KOPT-K1 (cell line): Measurements from ENCODE around the gene TCF7L1.
"Not testable (repeated sequence)": the region's sequence is repeated elsewhere in the genome, so short reads cannot be mapped to it uniquely, and the experiment has no call there.

Experiments used
- H3K27ac ChIP-seq: fragments of 200-600 bp; sonication (generic); 2 replicates; pipeline ENCODE4 v1.5.1; 2016; ENCODE audit warnings: antibody characterized with exemption, mild to moderate bottlenecking, low read depth, low read length; ENCODE audit not compliant: poor library complexity, severe bottlenecking
- H3K36me3 ChIP-seq: fragments of 200-600 bp; sonication (generic); 2 replicates; pipeline ENCODE4 v1.5.1; 2017; ENCODE audit warnings: antibody characterized with exemption, mild to moderate bottlenecking, low read length, moderate library complexity; ENCODE audit not compliant: insufficient read depth
- H3K9me3 ChIP-seq: fragments of 200-600 bp; sonication (generic); 2 replicates; pipeline ENCODE4 v1.5.1; 2017; ENCODE audit warnings: antibody characterized with exemption, low read length, mild to moderate bottlenecking; ENCODE audit not compliant: insufficient read depth, poor library complexity, severe bottlenecking

The TCF7L1 gene

DNA sequence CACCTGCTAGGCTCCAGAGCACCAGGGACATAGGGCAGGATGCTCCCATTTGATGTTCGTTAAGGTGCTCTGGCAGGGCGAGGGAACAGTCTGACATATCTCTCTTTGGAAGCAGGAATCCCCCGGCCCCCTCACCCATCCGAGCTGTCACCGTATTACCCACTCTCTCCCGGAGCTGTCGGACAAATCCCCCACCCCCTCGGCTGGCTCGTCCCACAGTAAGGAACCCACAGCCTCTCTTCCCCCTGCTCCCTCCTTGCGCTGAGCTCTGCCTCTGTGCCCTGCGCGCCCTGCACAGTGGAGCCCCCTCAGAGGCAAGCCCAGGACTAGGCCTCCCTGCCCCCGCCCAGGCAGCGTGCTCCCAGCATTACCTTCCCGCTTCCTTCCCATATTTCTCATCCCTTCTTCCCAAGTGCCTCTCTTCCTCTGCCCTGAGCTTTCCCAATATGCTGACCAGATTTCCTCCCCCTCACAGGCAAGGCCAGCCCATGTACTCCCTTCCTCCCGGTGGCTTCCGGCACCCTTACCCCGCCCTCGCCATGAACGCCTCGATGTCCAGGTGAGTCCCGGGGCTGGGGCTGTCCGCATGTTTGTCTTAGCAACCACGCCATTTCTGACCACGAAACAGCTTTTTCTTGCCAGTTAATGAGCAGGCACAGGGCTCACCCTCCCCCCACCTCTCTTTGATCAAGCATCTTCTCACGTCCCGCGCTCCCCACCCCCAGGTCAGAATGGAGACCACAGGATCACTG is 170.8 kb downstream of the TCF7L1 start:
- H3K36me3 ChIP-seq = no peaks in the 10 kb centered on the region
- H3K9me3 ChIP-seq = no peaks in the 10 kb centered on the region
- H3K27ac ChIP-seq = no peak overlapping the region

DNA sequence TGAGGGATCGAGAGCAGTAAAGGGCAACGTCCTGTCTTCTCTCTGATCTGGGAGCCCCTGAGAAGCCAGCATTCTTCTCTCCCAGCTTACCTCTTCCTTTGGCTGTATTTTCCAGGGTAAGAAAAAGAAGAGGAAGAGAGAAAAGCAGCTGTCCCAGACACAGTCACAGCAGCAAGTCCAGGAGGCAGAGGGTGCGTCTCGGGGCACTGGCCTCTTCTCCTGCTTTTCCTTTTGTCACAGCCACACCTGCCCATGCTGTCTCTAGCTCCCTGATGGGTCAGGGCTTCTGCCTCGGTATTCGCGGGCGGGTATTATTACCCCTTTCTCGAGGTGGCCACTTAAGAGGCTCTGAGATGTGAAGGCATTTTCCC is 174.3 kb downstream of the TCF7L1 start:
- Histone ChIP-seq H3K27ac (no peak overlapping the region), H3K36me3 (no peaks in the 10 kb centered on the region; the same call in 1 of the 2 replicates), H3K9me3 (no peaks in the 10 kb centered on the region)

DNA sequence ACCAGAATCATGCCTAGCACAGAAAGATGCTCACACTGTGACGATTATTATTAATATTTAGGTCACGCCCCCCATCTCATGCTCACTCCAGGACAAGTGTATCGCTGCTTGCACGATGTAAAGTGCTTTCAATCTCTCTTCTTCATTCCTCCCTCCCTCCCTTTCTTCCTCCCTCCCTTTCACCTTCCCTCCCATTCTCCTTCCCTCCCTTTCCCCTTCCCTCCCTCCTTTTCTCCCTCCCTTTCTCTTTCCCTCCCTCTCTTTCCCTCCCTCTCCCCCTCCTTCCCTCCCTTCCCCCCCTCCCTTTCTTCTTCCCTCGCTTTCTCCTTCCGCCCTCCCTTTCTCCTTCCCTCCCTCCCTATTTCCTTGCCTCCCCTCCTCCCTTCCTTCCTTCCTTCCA is 175.0 kb downstream of the TCF7L1 start:
- H3K27ac ChIP-seq = no peak overlapping the region
- H3K9me3 ChIP-seq = no peaks in the 10 kb centered on the region
- H3K36me3 ChIP-seq = no peaks in the 10 kb centered on the region; the same call in 1 of the 2 replicates

DNA sequence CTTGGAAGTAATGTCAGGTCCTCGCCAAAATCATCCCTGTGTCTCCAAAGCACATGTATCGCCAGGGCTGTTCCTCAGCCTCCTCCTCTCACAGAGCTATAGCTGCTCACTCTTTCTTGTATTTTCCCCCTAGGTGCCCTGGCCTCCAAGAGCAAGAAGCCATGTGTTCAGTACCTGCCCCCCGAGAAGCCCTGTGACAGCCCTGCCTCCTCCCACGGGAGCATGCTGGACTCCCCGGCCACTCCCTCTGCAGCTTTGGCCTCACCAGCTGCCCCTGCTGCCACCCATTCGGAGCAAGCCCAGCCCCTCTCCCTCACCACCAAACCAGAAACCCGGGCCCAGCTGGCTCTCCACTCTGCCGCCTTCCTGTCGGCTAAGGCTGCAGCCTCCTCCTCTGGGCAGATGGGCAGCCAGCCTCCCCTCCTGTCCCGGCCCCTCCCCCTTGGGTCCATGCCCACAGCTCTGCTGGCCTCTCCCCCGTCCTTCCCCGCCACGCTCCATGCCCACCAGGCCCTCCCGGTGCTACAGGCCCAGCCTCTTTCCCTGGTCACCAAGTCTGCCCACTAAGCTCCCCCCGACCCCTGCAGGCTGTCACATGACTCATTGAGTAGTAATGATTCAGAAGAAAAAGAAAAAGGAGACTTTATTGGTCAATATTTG is 175.8 kb downstream of the TCF7L1 start:
- Histone ChIP-seq H3K9me3 (no peaks in the 10 kb centered on the region), H3K27ac (no peak overlapping the region), H3K36me3 (peaks cover 6% of the 10 kb centered on the region)

DNA sequence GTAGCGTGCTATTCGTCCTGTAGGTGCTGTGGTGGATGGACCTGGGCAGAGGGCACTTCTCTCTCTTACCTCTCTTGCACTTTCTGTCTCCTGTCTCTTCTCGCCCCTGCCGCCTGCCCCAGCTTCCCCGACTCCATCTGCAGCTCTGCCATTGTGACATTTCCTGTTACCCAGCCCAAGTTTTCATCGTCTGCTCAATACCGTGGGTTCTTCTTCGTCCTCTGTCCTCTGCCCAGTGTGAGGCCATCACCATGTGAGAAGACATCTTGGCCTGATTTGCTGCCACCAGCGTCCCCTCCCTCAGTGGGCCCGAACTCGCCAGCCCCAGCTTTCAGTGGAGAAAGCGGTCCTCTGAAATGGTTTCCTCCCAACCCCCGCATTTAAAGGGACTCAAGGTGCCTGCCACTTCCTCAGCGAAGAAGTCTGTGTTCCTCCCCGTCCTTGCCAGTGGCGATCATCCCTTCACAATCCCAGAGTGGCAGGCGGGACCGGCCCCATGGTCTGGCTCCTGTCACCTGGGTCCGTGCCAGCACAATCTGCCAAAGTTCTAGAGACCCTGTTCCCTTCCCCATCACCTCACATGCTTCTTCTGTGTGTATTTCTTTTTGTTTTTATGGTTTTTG is 176.6 kb downstream of the TCF7L1 start:
- Histone ChIP-seq H3K9me3 (no peaks in the 10 kb centered on the region), H3K36me3 (peaks cover 14% of the 10 kb centered on the region), H3K27ac (no peak overlapping the region)

DNA sequence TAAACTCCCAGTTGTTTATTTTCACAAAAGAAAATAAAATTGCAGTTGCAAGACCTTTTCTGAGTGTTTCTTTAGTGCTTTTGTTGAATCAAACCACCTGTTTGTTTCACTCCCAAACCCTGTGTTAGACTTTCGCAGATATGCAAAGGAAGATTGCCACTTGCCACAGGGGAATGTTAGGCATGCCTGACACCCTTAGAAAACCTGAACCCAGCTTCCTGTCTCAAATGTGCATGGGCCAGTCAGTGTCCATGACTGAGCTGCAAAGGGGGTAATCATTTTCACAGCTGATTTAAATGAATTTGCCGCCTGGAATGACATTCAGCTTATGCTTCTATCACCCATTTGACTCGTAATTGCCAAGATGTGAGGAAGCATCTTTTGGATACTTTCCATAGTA is 177.1 kb downstream of the TCF7L1 start:
- Histone ChIP-seq H3K9me3 (no peaks in the 10 kb centered on the region), H3K27ac (no peak overlapping the region), H3K36me3 (peaks cover 19% of the 10 kb centered on the region)

DNA sequence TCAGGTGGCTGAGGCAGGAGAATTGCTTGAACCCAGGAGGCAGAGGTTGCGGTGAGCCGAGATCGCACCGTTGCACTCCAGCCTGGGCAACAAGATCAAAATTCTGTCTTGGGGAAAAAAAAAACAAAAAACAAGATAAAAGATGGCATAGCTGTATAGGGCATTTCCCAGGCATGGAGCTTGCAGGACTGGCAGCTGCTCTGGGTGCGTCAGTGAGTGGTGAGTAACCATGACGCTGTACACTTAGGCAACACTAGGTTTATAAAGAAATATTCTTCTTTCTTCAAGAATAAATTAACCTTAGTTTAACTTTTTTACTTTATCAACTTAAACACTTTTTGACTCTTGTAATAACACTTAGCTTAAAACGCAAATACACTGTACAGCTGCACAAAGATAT is 179.2 kb downstream of the TCF7L1 start:
- no peak overlapping the region for H3K27ac ChIP-seq
- no peaks in the 10 kb centered on the region for H3K9me3 ChIP-seq
- H3K36me3 ChIP-seq = peaks cover 36% of the 10 kb centered on the region

DNA sequence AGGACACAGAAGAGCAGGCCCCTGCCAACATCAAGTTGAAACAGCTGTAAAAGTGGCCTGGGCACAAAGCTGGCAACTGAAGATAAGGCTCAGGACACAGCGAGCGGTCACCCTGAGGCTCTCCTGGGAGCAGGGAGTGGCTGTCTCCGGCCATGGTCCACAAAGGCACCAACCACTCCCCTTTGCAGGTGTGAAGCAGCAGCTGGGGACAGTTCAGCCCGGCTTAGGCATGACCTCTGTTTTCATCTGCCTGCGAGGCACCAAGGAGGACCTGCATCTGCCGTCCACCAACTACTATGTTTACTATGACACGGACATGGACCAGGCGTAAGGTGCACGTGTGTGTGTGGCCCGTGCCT is 181.7 kb downstream of the TCF7L1 start:
- H3K27ac ChIP-seq = no peak overlapping the region
- no peaks in the 10 kb centered on the region for H3K9me3 ChIP-seq
- H3K36me3 ChIP-seq = peaks cover 56% of the 10 kb centered on the region

DNA sequence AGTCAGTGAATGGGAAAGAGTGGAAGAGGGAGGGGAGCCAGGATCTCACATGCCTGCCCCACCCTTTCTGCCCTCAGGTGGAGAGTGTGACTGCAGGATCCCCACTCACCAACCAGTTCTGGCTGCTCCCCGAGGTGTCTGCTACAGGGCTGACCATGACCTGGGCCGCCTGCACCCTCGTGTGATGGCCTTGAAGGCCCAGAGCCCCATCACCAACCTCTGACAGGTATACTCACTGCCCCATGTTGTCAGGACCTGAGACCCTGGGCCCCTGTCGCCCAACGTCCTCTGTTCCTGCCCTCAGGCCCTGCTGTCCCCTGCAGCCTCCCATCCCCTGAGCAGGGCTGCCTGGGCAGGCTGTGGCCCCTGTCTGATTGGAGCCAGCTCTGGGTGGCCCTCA is 182.7 kb downstream of the TCF7L1 start:
- H3K9me3 ChIP-seq, H3K27ac ChIP-seq: not testable (repeated sequence)
- H3K36me3 ChIP-seq = peaks cover 67% of the 10 kb centered on the region

DNA sequence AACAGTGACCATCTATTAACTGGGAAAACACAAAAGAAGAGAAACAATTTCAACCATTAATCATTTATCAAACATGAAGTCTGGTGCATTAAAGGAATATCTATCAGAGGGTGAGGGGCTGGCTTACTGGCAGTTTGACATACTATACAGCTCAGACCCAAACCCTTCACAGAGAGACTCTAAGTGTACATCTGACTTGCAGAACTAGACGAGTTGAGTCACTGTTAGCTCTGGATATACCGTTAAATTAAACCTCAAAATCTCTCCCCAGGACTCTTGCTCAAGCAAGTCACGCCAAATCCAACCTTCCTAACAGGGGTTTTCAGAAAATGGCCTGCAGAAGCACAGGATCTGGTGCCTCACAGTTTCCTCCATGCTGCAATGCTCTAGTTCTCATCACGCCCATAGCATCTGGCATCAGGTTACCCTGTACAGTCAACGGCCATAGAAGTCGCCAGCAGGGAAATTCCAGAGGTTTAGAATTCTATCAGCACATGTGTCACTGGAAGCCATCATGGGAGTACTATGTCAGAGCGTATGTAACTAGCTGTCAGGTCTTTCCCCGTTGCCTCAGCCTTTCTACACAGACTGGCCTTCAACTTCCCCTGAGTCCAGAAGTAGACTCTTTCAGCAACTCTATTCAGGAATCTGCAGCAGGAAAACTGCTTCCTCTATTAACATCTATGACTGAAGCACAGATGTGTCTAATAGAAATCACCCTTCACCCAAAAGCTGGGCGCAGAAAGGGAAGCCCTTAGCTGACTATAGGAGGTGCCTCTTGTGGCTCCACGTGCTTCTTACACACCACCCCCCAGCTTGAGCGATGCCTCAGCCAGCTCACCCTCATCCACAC is 185.3 kb downstream of the TCF7L1 start:
- H3K36me3 ChIP-seq = peaks cover 92% of the 10 kb centered on the region
- H3K27ac ChIP-seq = no peak overlapping the region
- H3K9me3 ChIP-seq = no peaks in the 10 kb centered on the region

DNA sequence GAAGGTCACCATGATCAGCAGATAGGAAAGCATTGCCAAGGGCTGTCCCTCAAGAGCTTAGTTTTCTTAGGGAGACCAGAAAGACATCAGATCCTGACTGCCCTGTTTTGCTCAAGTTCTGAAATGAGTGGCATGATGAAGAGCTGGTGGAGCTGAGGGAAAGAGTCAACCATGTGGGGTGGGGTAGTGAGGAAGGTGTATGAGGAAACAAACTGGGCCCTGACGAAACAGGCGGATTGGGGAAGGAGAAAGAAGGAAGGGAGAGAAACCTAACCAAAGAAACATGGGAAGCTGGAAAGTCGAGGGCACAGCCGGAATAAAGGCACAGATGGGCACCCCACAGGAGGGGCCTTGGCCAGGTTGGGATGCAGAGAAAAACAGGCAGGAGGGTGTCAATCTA is 186.6 kb downstream of the TCF7L1 start:
- Histone ChIP-seq H3K27ac (no peak overlapping the region), H3K9me3 (no peaks in the 10 kb centered on the region), H3K36me3 (peaks cover 92% of the 10 kb centered on the region)

DNA sequence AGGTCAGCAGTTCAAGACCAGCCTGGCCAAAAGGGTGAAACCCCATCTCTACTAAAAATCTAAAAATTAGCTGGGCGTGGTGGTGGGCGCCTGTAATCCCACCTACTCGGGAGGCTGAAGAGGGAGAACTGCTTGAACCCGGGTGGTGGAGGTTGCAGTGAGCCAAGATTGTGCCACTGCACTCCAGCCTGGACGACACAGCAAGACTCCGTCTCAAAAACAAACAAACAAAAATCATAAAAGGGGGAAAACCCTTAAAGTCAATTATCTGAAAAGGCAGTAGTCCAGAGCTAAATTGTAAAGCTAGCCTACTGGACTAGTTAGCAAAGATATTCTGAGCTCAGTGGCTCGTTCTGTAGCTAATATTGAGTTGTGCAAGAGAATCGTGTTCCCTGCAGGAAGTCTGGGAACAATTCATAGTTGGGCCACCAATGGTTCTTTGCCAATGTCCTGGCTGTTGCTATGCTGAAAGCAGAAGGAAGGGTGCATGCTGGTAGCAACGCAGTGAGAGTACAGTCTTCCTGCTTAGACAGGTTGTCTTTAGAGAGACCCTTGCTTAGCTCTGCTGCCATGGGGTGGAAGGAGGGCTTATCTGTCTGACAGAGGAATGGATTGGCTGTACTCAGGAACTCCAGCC is 190.3 kb downstream of the TCF7L1 start:
- Histone ChIP-seq H3K9me3 (no peaks in the 10 kb centered on the region), H3K36me3 (peaks cover 85% of the 10 kb centered on the region), H3K27ac (no peak overlapping the region)

DNA sequence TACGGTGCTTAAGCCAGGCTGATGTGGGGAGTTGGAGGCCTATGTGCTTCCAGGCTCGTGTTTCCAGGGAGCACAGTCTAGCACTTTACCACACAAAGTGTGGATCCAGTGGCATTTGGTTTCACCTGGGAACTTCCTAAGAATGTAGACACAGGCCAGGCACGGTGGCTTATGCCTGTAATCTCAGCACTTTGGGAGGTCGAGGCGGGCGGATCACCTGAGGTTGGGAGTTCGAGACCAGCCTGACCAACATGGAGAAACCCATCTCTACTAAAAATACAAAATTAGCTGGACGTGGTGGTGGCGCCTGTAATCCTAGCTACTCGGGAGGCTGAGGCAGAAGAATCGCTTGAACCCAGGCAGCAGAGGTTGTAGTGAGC is 190.8 kb downstream of the TCF7L1 start:
- not testable (repeated sequence) for H3K27ac ChIP-seq, H3K9me3 ChIP-seq
- H3K36me3 ChIP-seq = peaks cover 80% of the 10 kb centered on the region

DNA sequence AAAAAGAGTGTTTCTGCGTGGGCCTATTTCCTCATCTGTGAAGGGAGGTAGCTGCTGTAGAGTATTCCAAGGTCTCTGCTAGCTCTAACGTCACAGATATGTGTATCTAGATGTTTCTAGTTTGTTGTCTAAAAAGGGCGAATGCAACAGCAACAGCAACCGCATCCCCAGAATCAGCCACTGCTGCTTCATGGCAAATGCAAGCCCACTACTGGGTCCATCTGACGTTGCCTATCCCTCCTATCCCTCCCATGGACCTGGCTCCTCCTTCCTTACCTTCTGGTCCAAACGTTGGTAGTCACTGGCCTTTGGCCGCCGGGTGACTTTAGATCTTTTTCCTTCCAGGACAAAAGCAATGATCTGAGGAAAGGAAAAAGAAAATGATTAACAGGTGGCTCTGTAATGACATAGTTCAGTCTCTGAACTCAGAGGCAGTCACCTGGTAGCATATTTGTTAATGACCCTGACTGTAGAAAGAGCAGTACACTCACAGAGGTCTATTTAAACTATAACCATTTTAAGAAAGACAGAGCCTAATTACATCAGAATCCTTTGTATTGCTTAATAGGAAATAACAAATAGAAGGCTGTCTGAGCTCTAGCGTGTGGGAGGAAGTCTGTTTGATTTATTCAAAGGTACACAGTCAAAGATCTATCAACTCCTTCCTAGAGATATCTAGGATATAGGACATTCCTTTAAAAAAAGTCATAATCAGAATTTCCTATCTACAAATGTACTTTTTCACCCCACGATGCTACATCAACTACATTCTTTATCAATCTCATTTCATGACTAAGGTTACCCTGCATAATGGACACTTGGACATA is 191.7 kb downstream of the TCF7L1 start:
- peaks cover 71% of the 10 kb centered on the region for H3K36me3 ChIP-seq
- H3K9me3 ChIP-seq = no peaks in the 10 kb centered on the region
- peak overlapping the region; percentile 6 for H3K27ac ChIP-seq
